Measurements from ENCODE around the gene UPK3A.

DNA sequence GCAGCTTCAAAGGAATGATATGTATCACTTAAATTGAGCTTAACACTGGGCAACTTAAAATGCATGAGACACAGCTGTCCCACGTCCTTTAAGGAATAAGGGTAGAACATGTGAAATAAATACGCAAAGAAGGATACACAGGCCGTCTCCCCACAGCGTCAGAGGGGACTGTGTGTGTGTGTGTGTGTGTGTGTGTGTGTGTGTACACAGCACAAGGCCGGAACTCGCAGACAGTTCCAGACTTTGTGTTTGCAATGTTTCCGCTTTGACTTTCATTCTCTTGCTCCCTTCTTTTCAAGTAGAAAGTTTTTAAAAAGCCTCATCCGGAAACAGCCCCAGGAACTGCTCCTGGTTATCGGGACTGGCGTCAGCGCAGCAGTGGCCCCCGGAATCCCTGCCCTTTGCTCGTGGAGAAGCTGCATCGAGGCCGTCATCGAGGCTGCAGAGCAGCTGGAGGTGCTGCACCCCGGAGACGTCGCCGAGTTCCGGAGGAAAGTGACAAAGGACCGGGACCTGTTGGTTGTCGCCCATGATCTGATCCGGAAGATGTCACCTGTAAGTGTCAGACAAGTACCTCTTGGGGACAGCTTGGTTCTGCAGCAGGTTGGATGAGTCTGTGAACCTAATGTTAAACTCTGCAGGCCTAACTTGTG lies 38.2 kb downstream of the UPK3A start:
- TF ChIP-seq CTCF (IDR thresholded peaks at IDR 0.05) (no peak), POLR2A (IDR thresholded peaks at IDR 0.05) (no peak)

All from breast epithelium (tissue), 3 donors.